Stimulated activated CD8-positive, alpha-beta memory T cell treated with anti-CD3 and anti-CD28 coated beads, Interleukin-15, amount 100 ng/mL, for 48 hours (primary cell): ENCODE results near the gene RSBN1L.

Experiments
- DNase-seq, 2 donors: peaks; one replicate each; pipeline ENCODE4 v3.0.0-alpha.2; 2020; ENCODE audit warnings: low read depth in 2 of 2

Gene RSBN1L

DNA sequence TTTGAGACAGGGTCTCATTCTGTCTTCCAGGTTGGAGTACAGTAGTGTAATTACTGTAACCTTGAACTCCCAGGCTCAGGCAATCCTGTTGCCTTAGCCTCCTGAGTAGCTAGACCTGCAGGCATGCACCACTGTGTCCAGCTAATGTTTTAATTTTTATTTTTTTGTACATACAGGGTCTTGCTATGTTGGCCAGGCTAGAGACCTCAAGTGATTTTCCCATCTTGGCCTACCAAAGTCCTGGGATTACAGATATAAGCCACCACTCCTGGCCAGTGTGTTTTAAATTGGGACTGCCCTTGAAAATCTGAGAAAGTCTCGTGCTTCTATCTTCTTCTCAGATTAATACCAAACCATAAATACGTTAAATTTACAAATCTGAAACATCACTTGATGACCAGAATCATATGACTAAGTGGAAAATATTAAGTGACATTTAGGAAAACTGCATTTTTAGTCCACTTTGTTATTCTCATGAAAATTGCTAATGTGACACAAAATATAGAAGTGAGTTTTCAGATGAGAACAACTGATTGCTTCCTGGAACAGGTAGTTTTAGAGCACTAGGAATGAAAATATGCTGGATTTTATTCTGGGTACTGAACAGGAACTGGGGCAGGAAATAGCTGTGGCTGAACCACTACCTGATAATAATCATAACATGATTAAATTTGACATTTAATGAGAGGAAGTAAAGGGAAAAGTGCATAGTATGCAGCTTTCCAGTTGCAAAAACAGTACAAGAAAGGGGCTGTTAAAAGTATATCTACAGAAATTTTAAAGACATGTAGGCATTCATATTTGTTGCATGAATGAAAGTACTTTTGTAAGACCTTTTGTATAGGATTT lies 106.5 kb downstream of the RSBN1L start:
- no peak for DNase-seq

DNA sequence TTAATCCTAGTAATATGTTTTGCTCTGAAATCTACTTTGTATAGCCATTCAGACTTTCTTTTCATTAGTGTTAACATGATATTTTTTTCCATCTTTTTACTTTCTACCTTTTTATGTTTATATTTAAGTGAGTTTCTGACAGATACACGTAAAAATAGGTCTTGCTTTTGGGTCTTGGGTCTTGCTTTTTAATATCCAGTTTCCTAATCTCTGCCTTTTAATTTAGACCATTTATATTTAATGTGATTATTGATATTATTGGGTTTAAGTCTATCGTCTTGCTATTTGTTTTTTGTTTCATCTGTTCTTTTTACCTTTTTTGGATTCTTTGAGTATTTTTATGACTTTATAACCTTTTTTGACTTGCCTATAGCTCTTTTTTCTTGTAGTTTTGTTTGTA lies 110.2 kb downstream of the RSBN1L start:
- no peak for DNase-seq

DNA sequence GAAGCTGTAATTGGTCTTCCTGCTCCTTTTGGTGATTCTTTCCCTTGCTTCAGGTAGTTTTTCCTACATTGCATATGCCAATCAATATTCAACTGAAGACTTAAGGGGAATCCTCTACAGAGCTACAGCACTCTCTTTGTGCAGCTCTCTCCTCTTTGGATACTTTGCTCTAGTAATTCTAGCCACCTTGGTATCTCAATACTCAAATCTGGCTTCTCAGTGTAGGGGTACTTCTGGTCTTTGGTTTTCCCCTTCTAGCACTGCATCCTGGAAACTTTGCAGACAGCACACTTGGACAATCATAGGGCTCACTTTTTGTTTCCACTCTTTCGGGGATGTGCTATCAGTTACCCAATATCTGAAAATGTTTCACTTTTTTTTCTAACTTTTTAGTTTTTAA lies 112.3 kb downstream of the RSBN1L start:
- no peak for DNase-seq

DNA sequence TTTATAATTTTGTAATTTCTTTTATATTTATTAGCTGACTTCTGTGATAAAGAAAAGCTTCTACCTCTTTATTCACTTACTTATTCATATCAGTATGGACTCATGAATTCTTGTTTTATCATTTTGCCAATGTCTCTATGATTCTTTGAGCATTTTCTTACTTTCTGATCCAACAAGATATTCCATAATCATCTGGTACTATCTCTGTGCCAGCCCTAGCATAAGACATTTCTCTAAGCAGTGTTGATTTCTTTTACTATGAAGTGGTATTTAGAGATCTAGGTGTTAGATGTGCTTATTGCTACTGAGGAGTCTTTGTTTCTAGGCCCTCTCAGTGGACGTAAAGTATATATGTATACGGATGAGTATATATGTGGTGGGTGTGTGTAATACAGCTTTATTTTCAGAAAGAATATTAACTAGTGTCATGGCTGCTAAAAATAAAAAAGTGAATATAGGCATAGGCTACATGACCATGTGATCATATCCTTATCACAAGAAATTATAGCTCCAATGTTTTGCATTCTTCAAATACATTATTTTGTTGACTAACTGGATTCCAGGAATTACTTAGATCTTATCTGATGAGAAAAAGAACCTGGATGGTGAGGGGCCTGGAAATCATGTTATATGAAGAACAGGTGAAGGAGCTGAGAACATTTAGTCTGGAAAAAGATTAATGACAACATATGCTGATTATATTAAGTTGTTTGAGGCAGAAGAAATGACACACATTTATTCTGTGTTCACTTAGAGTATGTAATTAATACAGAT lies 115.4 kb downstream of the RSBN1L start:
- no peak for DNase-seq

DNA sequence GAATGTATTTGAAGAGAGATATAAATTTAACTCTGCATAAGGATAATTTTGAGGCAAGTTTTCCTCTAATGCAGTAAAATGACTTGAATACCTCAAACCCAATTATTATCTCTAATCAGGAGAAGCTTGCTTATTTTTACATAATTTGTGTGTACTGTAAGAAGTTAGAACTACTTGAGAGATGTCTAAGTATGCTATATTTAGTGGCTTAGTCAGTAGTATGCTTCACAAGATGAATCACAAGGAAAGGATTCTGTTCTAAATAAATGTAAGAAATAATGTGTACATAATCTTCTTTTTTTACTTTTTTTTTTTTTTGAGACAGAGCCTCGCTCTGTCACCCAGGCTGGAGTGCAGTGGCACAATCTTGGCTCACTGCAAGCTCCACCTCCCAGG lies 116.0 kb downstream of the RSBN1L start:
- DNase-seq, result no peak

DNA sequence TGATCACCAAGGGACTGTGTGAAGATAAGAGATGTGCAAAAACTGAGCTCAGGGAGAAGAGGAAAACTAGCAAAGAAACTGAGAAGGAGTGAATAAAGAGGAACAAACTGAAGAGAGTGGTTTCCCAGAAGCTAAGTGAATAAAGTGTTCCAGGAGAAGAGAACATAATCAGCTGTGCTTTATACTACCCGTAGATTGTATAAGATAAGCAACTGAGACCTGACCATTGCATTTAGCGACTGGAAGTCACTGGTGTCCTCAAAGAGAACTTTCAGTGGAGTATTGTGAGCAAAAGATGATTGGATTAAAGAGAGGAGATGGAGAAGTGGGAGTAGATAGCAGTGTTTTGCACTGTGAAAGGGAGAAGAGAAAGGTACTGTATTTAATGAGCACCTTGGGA lies 116.9 kb downstream of the RSBN1L start:
- no peak for DNase-seq

DNA sequence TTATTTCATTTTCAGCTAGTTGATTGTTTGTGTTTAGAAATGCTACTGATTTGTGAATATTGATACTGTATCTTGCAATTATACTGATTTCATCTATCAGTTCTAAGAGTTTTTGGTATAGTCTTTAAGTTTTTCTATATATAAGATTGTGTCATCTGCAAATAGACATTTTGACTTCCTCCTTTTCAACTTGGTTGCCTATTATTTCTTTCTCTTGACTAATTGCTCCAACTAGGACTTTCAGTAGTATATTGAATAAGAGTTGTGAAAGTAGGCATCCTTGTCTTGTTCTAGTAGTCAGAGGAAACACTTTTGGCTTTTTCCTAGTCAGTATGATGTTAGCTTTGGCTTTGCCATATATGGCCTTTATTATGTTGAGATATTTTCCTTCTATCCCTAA lies 122.8 kb downstream of the RSBN1L start:
- DNase-seq, result no peak

DNA sequence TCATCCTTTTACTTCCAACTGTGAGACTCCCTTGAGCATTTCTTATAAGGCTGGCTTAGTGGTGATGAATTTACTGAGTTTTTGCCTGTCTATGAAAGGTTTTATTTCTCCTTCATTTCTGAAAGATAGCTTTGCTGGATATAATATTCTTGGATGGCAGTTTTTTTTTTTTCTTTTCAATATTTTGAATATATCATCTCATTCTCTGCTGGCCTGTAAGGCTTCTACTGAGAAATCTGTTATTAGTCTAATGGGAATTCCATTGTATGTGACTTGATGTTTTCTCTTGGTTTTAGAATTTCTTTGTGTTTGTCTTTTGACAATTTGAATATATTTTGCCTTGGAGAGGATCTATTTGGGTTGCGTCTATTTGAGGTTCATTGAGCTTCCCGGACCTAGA lies 124.7 kb downstream of the RSBN1L start:
- no peak for DNase-seq

DNA sequence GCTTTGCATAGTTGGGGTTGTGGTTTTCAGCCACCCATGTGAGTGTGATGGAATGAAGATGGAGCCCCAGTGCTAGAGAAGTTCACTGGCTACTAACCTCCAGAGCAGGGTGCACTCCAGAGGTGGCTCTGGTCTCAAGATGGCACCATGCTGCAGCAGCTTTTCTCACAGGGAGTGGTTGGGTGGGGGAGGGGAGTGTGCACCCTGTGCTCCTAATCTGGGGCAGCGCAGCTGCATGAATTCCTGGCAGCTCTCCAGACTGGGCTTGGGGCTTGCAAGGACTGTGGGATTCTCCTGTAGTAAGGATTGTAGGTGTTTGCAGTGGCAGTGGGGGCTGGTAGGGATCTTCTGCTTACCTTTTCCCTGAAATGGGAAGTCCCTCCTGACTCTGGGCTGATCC lies 126.0 kb downstream of the RSBN1L start:
- DNase-seq, result no peak

DNA sequence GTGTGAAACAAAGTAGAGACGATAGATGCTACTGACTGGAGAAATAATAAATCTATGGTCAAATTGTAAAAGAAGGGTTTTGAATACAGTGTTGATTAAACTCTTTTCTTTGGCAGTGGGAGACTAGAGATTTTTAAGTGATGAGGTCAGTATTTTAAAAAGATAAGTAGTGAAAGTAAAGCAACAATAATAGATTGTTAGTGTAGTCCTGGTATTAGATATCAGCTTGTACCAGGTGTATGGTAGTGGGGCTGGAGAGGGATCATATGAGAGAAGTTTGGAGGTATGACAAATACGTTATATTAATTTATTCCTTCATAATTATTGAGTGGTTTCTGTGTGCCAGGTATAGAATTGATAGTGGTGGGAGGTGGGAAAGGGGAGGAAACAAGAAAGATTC lies 127.5 kb downstream of the RSBN1L start:
- DNase-seq, result no peak

DNA sequence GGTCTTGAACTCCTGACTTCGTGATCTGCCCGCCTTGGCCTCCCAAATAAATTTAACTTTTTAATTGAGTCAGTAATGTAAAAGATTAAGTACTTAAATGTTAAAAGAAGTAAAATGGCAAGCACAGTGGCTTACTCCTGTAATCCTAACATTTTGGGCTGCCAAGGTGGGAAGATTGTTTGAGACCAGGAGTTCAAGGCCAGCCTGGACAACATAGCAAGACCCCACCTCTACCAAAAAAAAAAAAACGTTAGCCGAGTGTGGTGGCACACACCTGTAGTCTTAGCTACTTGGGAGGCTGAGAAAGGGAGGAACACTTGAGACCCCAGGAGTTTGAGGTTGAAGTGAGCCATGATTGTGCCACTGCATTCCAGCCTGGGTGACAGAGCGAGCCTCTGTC lies 128.4 kb downstream of the RSBN1L start:
- DNase-seq, result no peak

DNA sequence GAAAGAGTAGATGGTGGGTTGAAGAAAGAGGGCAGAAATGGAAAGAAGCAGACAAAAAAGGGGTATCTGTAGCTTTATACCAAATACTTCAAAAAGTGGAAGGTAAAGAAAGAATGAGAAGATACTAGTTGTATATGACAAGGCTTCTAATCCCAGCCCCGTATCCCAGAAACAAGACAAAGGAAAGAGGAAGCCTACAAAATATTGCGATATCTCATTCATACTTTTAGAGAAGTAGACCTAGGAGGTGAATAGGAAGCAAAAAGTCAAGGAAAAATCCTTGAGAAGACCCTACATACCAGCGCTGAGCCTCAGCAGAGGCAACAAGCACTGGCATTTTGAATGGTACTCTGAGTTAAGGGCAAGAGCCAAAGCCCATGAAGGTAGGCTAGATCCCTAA lies 128.9 kb downstream of the RSBN1L start:
- no peak for DNase-seq

DNA sequence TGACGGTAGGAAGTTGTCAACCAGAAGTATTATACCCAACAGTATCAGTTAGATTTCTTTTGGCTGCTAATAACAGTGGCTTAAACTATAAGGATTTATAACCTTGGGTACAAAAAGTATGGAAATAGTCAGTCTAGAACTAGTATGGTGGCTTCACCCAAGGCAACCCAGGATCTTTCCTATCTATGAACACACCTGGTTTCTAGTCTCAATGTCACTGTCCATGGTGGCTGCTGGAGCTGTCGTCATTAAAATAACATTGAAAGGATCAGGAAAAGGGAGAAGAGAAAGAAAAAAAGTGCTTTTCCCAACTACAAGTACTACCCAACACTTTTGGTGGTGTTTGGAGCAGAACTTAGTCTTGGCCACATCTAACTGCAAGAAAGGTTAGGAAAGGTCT lies 130.0 kb downstream of the RSBN1L start:
- no peak for DNase-seq

DNA sequence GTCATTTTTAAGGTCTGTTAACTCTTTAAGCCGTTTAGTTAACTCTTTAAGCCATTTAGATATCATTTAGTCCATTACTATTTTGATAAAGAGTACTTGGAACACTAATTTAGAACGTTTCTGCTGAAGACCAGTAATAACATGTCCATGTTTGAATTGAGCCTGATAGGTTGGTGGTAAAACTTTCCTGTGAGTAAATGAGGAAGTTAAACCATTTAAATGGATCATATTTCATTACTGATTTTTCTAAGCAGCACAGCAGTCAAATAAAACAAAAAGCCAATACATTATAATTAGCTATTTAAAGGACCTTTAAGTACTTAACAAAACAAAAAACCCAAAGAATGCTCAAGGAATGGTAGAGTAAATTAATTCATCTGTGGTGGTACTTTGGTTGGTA lies 131.7 kb downstream of the RSBN1L start:
- no peak for DNase-seq

DNA sequence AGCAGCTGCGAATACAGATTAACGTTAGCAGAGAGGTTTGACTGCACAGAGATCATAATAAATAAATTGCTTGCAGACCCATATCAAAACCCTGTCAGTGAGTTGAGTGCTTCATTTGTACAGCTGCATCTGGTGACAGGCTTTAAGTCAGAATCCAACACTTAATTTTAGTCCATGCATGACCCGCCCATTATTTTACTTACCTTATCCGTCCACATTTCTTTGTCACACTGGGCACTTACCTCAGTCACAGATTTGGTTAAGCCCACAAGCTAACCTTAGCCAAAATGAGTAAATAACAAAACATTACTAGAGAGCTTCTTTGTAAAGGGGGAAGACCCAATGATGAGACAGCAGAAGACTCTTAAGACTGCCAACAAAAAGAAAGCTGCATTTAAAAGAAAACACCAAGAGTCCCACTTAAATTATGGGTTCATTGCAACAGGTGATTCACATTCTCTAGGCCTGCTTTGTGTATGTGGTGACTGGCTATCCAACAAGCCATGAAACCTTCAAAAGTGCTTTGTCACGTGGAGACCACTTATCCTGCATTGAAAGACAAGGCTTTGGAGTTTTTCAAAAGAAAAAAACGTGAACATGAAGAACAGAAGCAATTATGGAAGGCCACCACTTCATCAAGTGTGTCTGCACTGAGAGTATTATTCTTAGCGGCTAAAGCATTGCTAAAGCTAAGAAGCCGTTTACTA lies 134.5 kb downstream of the RSBN1L start:
- no peak for DNase-seq

DNA sequence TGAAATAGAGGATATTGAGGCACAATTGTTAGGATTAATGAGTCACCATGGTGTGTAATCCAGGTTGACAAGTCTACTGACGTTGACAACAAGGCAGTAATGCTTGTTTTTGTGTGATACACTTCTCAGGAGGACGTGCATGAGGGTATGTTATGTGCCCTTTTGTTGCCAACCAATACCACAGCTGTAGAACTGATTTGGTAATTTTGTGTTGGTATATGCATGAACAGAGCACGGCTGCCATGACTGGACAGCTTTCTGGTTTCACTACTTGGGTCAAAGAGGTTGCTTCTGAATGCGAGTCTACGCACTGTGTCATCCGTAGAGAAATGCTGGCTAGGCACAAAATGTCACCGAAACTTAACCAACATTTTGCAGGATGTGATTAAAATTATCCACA lies 135.2 kb downstream of the RSBN1L start:
- peak in 1 of 2 donors; percentile 8 for DNase-seq

DNA sequence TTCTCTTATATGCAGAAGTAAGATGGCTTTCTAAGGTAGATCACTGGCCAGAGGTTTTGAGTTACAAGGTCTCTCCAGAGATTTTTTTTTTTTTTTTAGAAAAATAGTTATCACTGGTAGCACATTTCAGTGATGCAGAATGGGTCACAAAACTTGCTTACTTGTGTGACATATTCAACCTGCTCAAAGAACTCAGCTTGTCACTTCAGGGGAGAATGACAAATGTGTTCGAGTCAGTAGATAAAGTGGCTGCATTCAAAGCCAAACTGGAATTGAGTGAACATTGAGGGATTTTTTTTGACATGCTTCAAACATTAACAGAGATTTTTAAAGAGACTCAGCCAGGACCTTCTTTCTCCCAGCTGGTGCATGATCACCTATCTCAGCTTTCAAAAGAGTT lies 135.7 kb downstream of the RSBN1L start:
- DNase-seq, result no peak
